K562 (cell line): ENCODE data around the gene ANKRD27. TPM values are rescaled to one million over a fixed set of nuclear protein-coding genes. Genes with fewer than 3 reads are reported as not detected.
A peak's percentile ranks its signal among the peaks of the same experiment; 100 is the strongest.

Experiments used
- ARID3A ChIP-seq: IDR thresholded peaks from 2 replicates; pipeline ENCODE4 v1.6.1; 2012; ENCODE audit warnings: low read depth, low read length, improper control_type of control experiment, borderline replicate concordance
- E2F1 ChIP-seq: sonication (generic); formaldehyde crosslinking; IDR thresholded peaks from 2 replicates; pipeline ENCODE4 v1.8.1; 2023; ENCODE audit warnings: mild to moderate bottlenecking, missing genetic modification reagents, moderate library complexity
- E2F4 ChIP-seq: sonication (generic); formaldehyde crosslinking; IDR thresholded peaks from 2 replicates; pipeline ENCODE4 v1.8.0; 2022; ENCODE audit warnings: mild to moderate bottlenecking, low read depth, missing genetic modification reagents
- FOXJ2 ChIP-seq: fragments of 200-800 bp; sonication (Bioruptor generic); IDR thresholded peaks from 2 replicates; pipeline ENCODE4 v1.6.1; 2016; ENCODE audit warnings: missing genetic modification characterization, missing compliant biosample characterization
- MAZ ChIP-seq, 2 experiments: fragments of 450-650 bp in 1 of 2; sonication (generic) in 1 of 2; formaldehyde crosslinking; IDR thresholded peaks in 1 of 2; conservative IDR thresholded peaks in 1 of 2; 2 replicates each; pipeline versions ENCODE4 v1.4.0 to v1.5.0; 2020; ENCODE audit warnings: mild to moderate bottlenecking in 1 of 2, missing genetic modification reagents in 1 of 2
- MITF ChIP-seq: IDR thresholded peaks from 2 replicates; pipeline ENCODE4 v1.6.1; 2014; ENCODE audit warnings: antibody characterized with exemption
- SMARCB1 ChIP-seq: IDR thresholded peaks from 2 replicates; pipeline ENCODE4 v1.6.1; 2011; ENCODE audit warnings: improper control_type of control experiment, low read depth; ENCODE audit not compliant: insufficient read length
- SREBF1 ChIP-seq: fragments of 150-350 bp; IDR thresholded peaks from 2 replicates; pipeline ENCODE4 v1.6.1; 2014; ENCODE audit warnings: antibody characterized with exemption, low read depth, low read length, borderline replicate concordance
- SRF ChIP-seq, 2 experiments: fragments of 250-450, 450-650 bp in 1 of 2; sonication (Bioruptor Pico) in 1 of 2; sonication (generic) in 1 of 2; formaldehyde crosslinking; IDR thresholded peaks; 2 replicates each; pipeline versions ENCODE4 v1.5.0 to v1.5.1; 2020 to 2022; ENCODE audit warnings: mild to moderate bottlenecking in 1 of 2, missing genetic modification reagents in 1 of 2
- SRSF7 ChIP-seq: fragments of 200-400 bp; formaldehyde crosslinking; optimal IDR thresholded peaks from 2 replicates; pipeline ENCODE3; 2017; ENCODE audit warnings: mild to moderate bottlenecking, low read depth, low read length
- ZFP1 ChIP-seq: fragments of 450-650 bp; formaldehyde crosslinking; IDR thresholded peaks from 2 replicates; pipeline ENCODE4 v1.4.0; 2020; ENCODE audit warnings: mild to moderate bottlenecking, mixed read lengths
- ZNF140 ChIP-seq: fragments of 250-450 bp; sonication (Bioruptor Pico); IDR thresholded peaks from 2 replicates; pipeline ENCODE4 v1.8.0; 2021; ENCODE audit warnings: moderate library complexity, mild to moderate bottlenecking, inconsistent platforms
- ZNF445 ChIP-seq: fragments of 250-450 bp; sonication (Bioruptor Pico); IDR thresholded peaks from 2 replicates; pipeline ENCODE4 v1.4.0; 2020; ENCODE audit warnings: low read depth, mild to moderate bottlenecking, moderate library complexity
- ZNF518B ChIP-seq: fragments of 250-450 bp; sonication (Bioruptor Pico); IDR thresholded peaks from 2 replicates; pipeline ENCODE4 v1.5.0; 2021; ENCODE audit warnings: mild to moderate bottlenecking, moderate library complexity
- ZNF696 ChIP-seq: fragments of 250-450 bp; sonication (Bioruptor Pico); conservative IDR thresholded peaks from 2 replicates; pipeline ENCODE4 v1.4.0; 2020; ENCODE audit warnings: mild to moderate bottlenecking, moderate library complexity
- ZNF77 ChIP-seq: fragments of 250-450 bp; sonication (Bioruptor Pico); IDR thresholded peaks from 2 replicates; pipeline ENCODE4 v1.5.0; 2020
- ZNF778 ChIP-seq: fragments of 450-650 bp; formaldehyde crosslinking; IDR thresholded peaks from 2 replicates; pipeline ENCODE4 v1.4.0; 2020; ENCODE audit warnings: mild to moderate bottlenecking, moderate library complexity
- polyA plus RNA-seq, 8 experiments: library from polyadenylated mRNA; depleted of rRNA in 4 of 8; stranded (reverse) in 5 of 8; unstranded in 3 of 8; fragments of >200 nt; fragmentation: Nextera tagmentation in 2 of 8; fragmentation: Illumina TruSeq in 1 of 8; extraction: Ambion mirVana in 2 of 8; extraction: Trizol in 1 of 8; gene quantifications; 2 replicates each; pipeline versions ENCODE4 v1.2.1 to v1.2.3, GENCODE V29; 2011 to 2014; ENCODE audit warnings: inconsistent platforms in 1 of 8, missing spikeins in 1 of 8
- total RNA-seq, 7 experiments: library from RNA; depleted of rRNA in 6 of 7; stranded (reverse); fragments of >200 nt in 6 of 7; fragmentation: Illumina TruSeq in 2 of 7; extraction: Trizol in 2 of 7; gene quantifications; 2 replicates each; pipeline versions ENCODE4 v1.2.1 to v1.2.3, GENCODE V29; 2011 to 2021; ENCODE audit warnings: low replicate concordance in 1 of 7

The ANKRD27 gene
- total and polyA plus RNA-seq, 9 of the 15 experiments (the other 6 are each of a cell fraction or from before 2014, with no cell fraction given) = 5.3 to 71.3 (median 54.2) TPM

- TF ChIP-seq MAZ (CRISPR knock-in tag; conservative IDR thresholded peaks at IDR 0.05 in 1 of 2, IDR thresholded peaks at IDR 0.05 in 1 of 2) = peak in 1 of 2 experiments; percentile 36; a peak in 2 of 4 replicates
- no peak for TF ChIP-seq ZNF518B
- no peak for TF ChIP-seq ZNF77
- TF ChIP-seq ZNF696 (CRISPR knock-in tag) = no peak
- TF ChIP-seq MITF = peak; percentile 91
- TF ChIP-seq E2F4 (CRISPR knock-in tag) = no peak
- TF ChIP-seq SRF (CRISPR knock-in tag; IDR thresholded peaks at IDR 0.05) = no peak
- no peak for TF ChIP-seq ZNF445 (CRISPR knock-in tag)
- TF ChIP-seq ZFP1 = no peak
- TF ChIP-seq E2F1 (CRISPR knock-in tag) = no peak
- no peak for TF ChIP-seq SREBF1
- TF ChIP-seq SRSF7 = no peak
- TF ChIP-seq ZNF778 (CRISPR knock-in tag) = no peak
- no peak for TF ChIP-seq FOXJ2 (tag)
- no peak for TF ChIP-seq ZNF140 (CRISPR knock-in tag)
- TF ChIP-seq ARID3A = no peak
- no peak for TF ChIP-seq SMARCB1
Measured at GRCh38 chr19:32671883-32672593, 2.9 kb downstream of the ANKRD27 start (continued).
